ENCODE results near the gene DNAH7. TPM values are rescaled to one million over a fixed set of nuclear protein-coding genes. Genes with fewer than 3 reads are reported as not detected.

Gene DNAH7
- total and polyA plus RNA-seq, 3 donors from 2014 or later = 14.9 to 27.1 (median 25.8) TPM

- H3K27me3 ChIP-seq = no peaks in the 10 kb centered on the region
- H3K4me1 ChIP-seq = no peaks in the 10 kb centered on the region
- H3K9me3 ChIP-seq = no peaks in the 10 kb centered on the region
- intact Hi-C loops (cut with DNase I; ENCODE audit: low total_unique reads) = no loop called here
- no peak for DNase-seq
- TF ChIP-seq CTCF (IDR thresholded peaks at IDR 0.05) = no peak
- TF ChIP-seq POLR2A (IDR thresholded peaks at IDR 0.05) = no peak
- 89 to 90% methylated on average over 7 of the region's 7 CpGs for WGBS, 2 donors
- H3K4me3 ChIP-seq = no peak overlapping the region
- no peak overlapping the region for H3K27ac ChIP-seq
- no peaks in the 10 kb centered on the region for H3K36me3 ChIP-seq (ENCODE audit: low read depth, missing control alignments)
Observed at GRCh38 chr2:196046123-196046917, 22.3 kb downstream of the DNAH7 start.

- Histone ChIP-seq H3K27me3 (no peaks in the 10 kb centered on the region), H3K4me3 (no peak overlapping the region), H3K9me3 (no peaks in the 10 kb centered on the region), H3K4me1 (no peaks in the 10 kb centered on the region), H3K36me3 (ENCODE audit: low read depth, missing control alignments) (no peaks in the 10 kb centered on the region), H3K27ac (no peak overlapping the region)
- TF ChIP-seq POLR2A (IDR thresholded peaks at IDR 0.05) = no peak
- no peak for TF ChIP-seq CTCF (IDR thresholded peaks at IDR 0.05)
- intact Hi-C loops (cut with DNase I; ENCODE audit: low total_unique reads) = no loop called here
- no peak for DNase-seq
Observed at GRCh38 chr2:196041786-196042185, 26.9 kb downstream of the DNAH7 start.

- no peak overlapping the region for H3K4me3 ChIP-seq
- TF ChIP-seq CTCF (IDR thresholded peaks at IDR 0.05) = no peak
- no peak for TF ChIP-seq POLR2A (IDR thresholded peaks at IDR 0.05)
Observed at GRCh38 chr2:196040218-196040617, 28.4 kb downstream of the DNAH7 start.

GRCh38 chr2:196036442-196036841 is 32.2 kb downstream of the DNAH7 start:
- H3K9me3 ChIP-seq = no peaks in the 10 kb centered on the region
- no peak for DNase-seq
- TF ChIP-seq POLR2A (IDR thresholded peaks at IDR 0.05) (no peak), CTCF (IDR thresholded peaks at IDR 0.05) (no peak)
- no peaks in the 10 kb centered on the region for H3K27me3 ChIP-seq
- no peak overlapping the region for H3K27ac ChIP-seq
- H3K36me3 ChIP-seq (ENCODE audit: low read depth, missing control alignments) = no peaks in the 10 kb centered on the region
- no peaks in the 10 kb centered on the region for H3K4me1 ChIP-seq
- 94 to 100% methylated on average over 1 to 2 of the region's 2 CpGs for WGBS, 2 donors
- intact Hi-C loops (cut with DNase I; ENCODE audit: low total_unique reads) = no loop called here
- H3K4me3 ChIP-seq = no peak overlapping the region

More at GRCh38 chr2:196040218-196040617, 28.4 kb downstream of the DNAH7 start:
- Histone ChIP-seq H3K36me3 (ENCODE audit: low read depth, missing control alignments) (no peaks in the 10 kb centered on the region), H3K4me1 (no peaks in the 10 kb centered on the region), H3K27ac (no peak overlapping the region), H3K9me3 (no peaks in the 10 kb centered on the region), H3K27me3 (no peaks in the 10 kb centered on the region)
- no peak for DNase-seq
- intact Hi-C loops (cut with DNase I; ENCODE audit: low total_unique reads) = no loop called here

- TF ChIP-seq CTCF (IDR thresholded peaks at IDR 0.05) (no peak), POLR2A (IDR thresholded peaks at IDR 0.05) (no peak)
- intact Hi-C loops (cut with DNase I; ENCODE audit: low total_unique reads) = no loop called here
Observed at GRCh38 chr2:196018037-196018436, 50.6 kb downstream of the DNAH7 start.

More at GRCh38 chr2:196018037-196018436, 50.6 kb downstream of the DNAH7 start:
- no peak overlapping the region for H3K27ac ChIP-seq
- H3K36me3 ChIP-seq (ENCODE audit: low read depth, missing control alignments) = no peaks in the 10 kb centered on the region
- H3K27me3 ChIP-seq = no peaks in the 10 kb centered on the region
- no peak overlapping the region for H3K4me3 ChIP-seq
- 89 to 94% methylated on average over 2 of the region's 2 CpGs for WGBS, 2 donors
- H3K4me1 ChIP-seq = no peaks in the 10 kb centered on the region
- no peak for DNase-seq
- H3K9me3 ChIP-seq = no peaks in the 10 kb centered on the region

Measured in testis (tissue), 3 donors.